ENCODE measurements around the gene HPS1. TPM values are rescaled to one million over a fixed set of nuclear protein-coding genes. Genes with fewer than 3 reads are reported as not detected.

HPS1 gene
- total RNA-seq, 1 donor from 2014 or later, result 16.0 TPM

DNA sequence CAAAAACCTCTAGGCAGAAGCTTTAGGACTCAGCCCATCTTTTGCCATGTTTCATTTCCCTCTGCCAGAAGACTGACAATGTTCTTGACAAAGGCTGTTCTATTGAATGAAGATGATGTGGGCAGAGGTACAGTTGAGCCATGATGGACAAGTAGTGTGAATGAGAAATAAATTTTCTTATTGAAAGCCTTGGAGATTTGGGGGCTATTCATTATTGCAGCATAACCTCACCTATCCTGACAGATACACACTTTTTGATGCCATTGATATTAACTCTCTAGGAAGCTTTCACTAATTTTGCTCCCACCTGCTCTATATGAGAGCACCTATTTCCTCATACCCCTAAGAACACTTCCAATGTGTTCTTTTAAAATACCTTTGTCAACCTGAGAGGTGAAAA is 36.9 kb upstream of the HPS1 start:
- Histone ChIP-seq H3K4me2 (no peak overlapping the region), H3F3A (ENCODE audit: low read depth) (no peaks in the 10 kb centered on the region), H3K27ac (no peak overlapping the region), H4K20me1 (ENCODE audit: low read depth) (no peaks in the 10 kb centered on the region), H2AFZ (replicated peaks) (no peak overlapping the region), H3K9me3 (ENCODE audit: low read depth) (no peaks in the 10 kb centered on the region), H3K9ac (no peak overlapping the region), H3K27me3 (no peaks in the 10 kb centered on the region), H3K4me3 (no peak overlapping the region), H3K79me2 (ENCODE audit: low read depth) (no peaks in the 10 kb centered on the region), H3K36me3 (no peaks in the 10 kb centered on the region), H3K4me1 (no peaks in the 10 kb centered on the region)
- no peak for DNase-seq (ENCODE audit: low spot score)
- Mint-ChIP-seq H3K27ac (no peak overlapping the region), H3K4me3 (no peak overlapping the region), H3K27me3 (ENCODE audit: insufficient read depth, low read depth) (no peaks in the 10 kb centered on the region), H3K9me3 (no peaks in the 10 kb centered on the region), H3K36me3 (no peaks in the 10 kb centered on the region), H3K4me1 (peaks cover 4% of the 10 kb centered on the region)
- TF ChIP-seq EZH2 (IDR thresholded peaks at IDR 0.05) (no peak), CTCF (IDR thresholded peaks at IDR 0.05) (no peak), EZH2phosphoT487 (IDR thresholded peaks at IDR 0.05) (no peak)

GRCh38 chr10:98482096-98482495 is 35.4 kb upstream of the HPS1 start:
- H3K4me3 Mint-ChIP-seq, result no peak overlapping the region
- peaks cover 7% of the 10 kb centered on the region for H3K4me1 Mint-ChIP-seq
- Histone ChIP-seq H3K27ac (no peak overlapping the region), H3K4me2 (no peak overlapping the region), H4K20me1 (ENCODE audit: low read depth) (no peaks in the 10 kb centered on the region), H3K4me3 (no peak overlapping the region), H3K27me3 (no peaks in the 10 kb centered on the region), H3K79me2 (ENCODE audit: low read depth) (no peaks in the 10 kb centered on the region), H2AFZ (replicated peaks) (no peak overlapping the region), H3K36me3 (no peaks in the 10 kb centered on the region), H3K9me3 (ENCODE audit: low read depth) (no peaks in the 10 kb centered on the region), H3K9ac (no peak overlapping the region), H3F3A (ENCODE audit: low read depth) (no peaks in the 10 kb centered on the region), H3K4me1 (no peaks in the 10 kb centered on the region)
- no peak for DNase-seq (ENCODE audit: low spot score)
- no peaks in the 10 kb centered on the region for H3K36me3 Mint-ChIP-seq
- peaks cover 3% of the 10 kb centered on the region for H3K9me3 Mint-ChIP-seq
- no peak overlapping the region for H3K27ac Mint-ChIP-seq
- TF ChIP-seq EZH2 (IDR thresholded peaks at IDR 0.05) (no peak), EZH2phosphoT487 (IDR thresholded peaks at IDR 0.05) (no peak), CTCF (IDR thresholded peaks at IDR 0.05) (no peak)
- no peaks in the 10 kb centered on the region for H3K27me3 Mint-ChIP-seq (ENCODE audit: insufficient read depth, low read depth)

- Mint-ChIP-seq H3K4me3 (no peak overlapping the region), H3K9me3 (peaks cover 3% of the 10 kb centered on the region), H3K27ac (no peak overlapping the region), H3K27me3 (ENCODE audit: insufficient read depth, low read depth) (no peaks in the 10 kb centered on the region), H3K36me3 (no peaks in the 10 kb centered on the region), H3K4me1 (peaks cover 7% of the 10 kb centered on the region)
- H4K20me1 ChIP-seq (ENCODE audit: low read depth), result no peaks in the 10 kb centered on the region
- no peak overlapping the region for H3K27ac ChIP-seq
- DNase-seq (ENCODE audit: low spot score), result no peak
- no peak overlapping the region for H3K4me3 ChIP-seq
- H3K79me2 ChIP-seq (ENCODE audit: low read depth), result no peaks in the 10 kb centered on the region
- H3K9ac ChIP-seq, result no peak overlapping the region
- H3K9me3 ChIP-seq (ENCODE audit: low read depth), result no peaks in the 10 kb centered on the region
- H3F3A ChIP-seq (ENCODE audit: low read depth), result no peaks in the 10 kb centered on the region
- H3K4me2 ChIP-seq, result no peak overlapping the region
- no peaks in the 10 kb centered on the region for H3K4me1 ChIP-seq
- H2AFZ ChIP-seq (replicated peaks), result no peak overlapping the region
- TF ChIP-seq CTCF (IDR thresholded peaks at IDR 0.05) (no peak), EZH2 (IDR thresholded peaks at IDR 0.05) (no peak), EZH2phosphoT487 (IDR thresholded peaks at IDR 0.05) (no peak)
- H3K27me3 ChIP-seq, result no peaks in the 10 kb centered on the region
- H3K36me3 ChIP-seq, result no peaks in the 10 kb centered on the region
These were observed 34.7 kb upstream of the HPS1 start for GRCh38 chr10:98481404-98481945.

Data from neural progenitor cell (in vitro differentiated cells).